GM12878 (cell line): ENCODE measurements around the gene PPFIBP1. TPM values are rescaled to one million over a fixed set of nuclear protein-coding genes. Genes with fewer than 3 reads are reported as not detected.

Experiments used
- ATAC-seq: fragments of 200-7000 bp; cut with Tn5 transposase; 3 replicates; pipeline ENCODE4 v1.9.1; 2020; ENCODE audit warnings: mild to moderate bottlenecking, moderate library complexity
- BruUV-seq: library from RNA; stranded (reverse); fragments of 400-500 nt; replicated peaks from 2 replicates; lab custom pipeline; 2021; lab: Mats Ljungman, UMichigan
- CTCF ChIA-PET: fragments of 300-600 bp; sonication (Branson Sonifier 250); formaldehyde crosslinking; extraction: SDS; loops from one replicate; lab custom pipeline; 2021; ENCODE audit warnings: inconsistent platforms; lab: Yijun Ruan, JAX
- POLR2A ChIA-PET: fragments of 350-600 bp; formaldehyde crosslinking; extraction: SDS; loops from one replicate; lab custom pipeline; 2021; ENCODE audit warnings: inconsistent platforms; lab: Charles Lee
- RAD21 ChIA-PET: fragments of 300-600 bp; sonication (Branson Sonifier 250); formaldehyde crosslinking; loops from one replicate; lab custom pipeline; 2023; ENCODE audit warnings: antibody characterized with exemption; ENCODE audit not compliant: unreplicated experiment; lab: Charles Lee
- SMC1A ChIA-PET: fragments of 300-600 bp; sonication (Branson Sonifier 250); formaldehyde crosslinking; loops from one replicate; lab custom pipeline; 2023; ENCODE audit not compliant: unreplicated experiment, uncharacterized antibody; lab: Charles Lee
- DNase-seq: peaks from one replicate; pipeline ENCODE4 v3.0.0-alpha.2; 2011; ENCODE audit warnings: low read depth, low spot score
- FAIRE-seq: peaks from 3 replicates; lab custom pipeline; 2011; peaks lifted over from hg19 to GRCh38; lab: Jason Lieb, UNC
- H2AFZ ChIP-seq: 2 replicates; pipeline ENCODE4 v1.6.0; 2011; ENCODE audit warnings: low read depth, low read length, control low read depth; ENCODE audit not compliant: control insufficient read depth
- H3K27ac ChIP-seq: 2 replicates; pipeline ENCODE4 v1.5.1; 2011; ENCODE audit warnings: control low read depth; ENCODE audit not compliant: control insufficient read depth, insufficient read depth
- H3K27me3 ChIP-seq, 2 experiments: replicated peaks in 1 of 2; 2 replicates each; pipeline versions ENCODE4 v1.6.0 to v1.6.1; 2011; ENCODE audit warnings: low read length in 1 of 2; ENCODE audit not compliant: control insufficient read depth in 2 of 2, insufficient read depth in 2 of 2
- H3K36me3 ChIP-seq, 2 experiments: 2 replicates each; pipeline ENCODE4 v1.5.1; 2011; ENCODE audit warnings: low read length in 1 of 2; ENCODE audit not compliant: control insufficient read depth in 2 of 2, insufficient read depth in 2 of 2
- H3K4me1 ChIP-seq: 2 replicates; pipeline ENCODE4 v1.6.1; 2011; ENCODE audit warnings: mild to moderate bottlenecking, low read length, moderate library complexity, mixed read lengths; ENCODE audit not compliant: control insufficient read depth, insufficient read depth
- H3K4me2 ChIP-seq: 2 replicates; pipeline ENCODE4 v1.6.0; 2011; ENCODE audit warnings: control low read depth; ENCODE audit not compliant: control insufficient read depth, insufficient read depth
- H3K4me3 ChIP-seq: fragments of 200-600 bp; sonication (generic); 2 replicates; pipeline ENCODE4 v1.5.1; 2016
- H3K79me2 ChIP-seq: 2 replicates; pipeline ENCODE4 v1.6.0; 2011; ENCODE audit warnings: low read length; ENCODE audit not compliant: control insufficient read depth, insufficient read depth
- H3K9ac ChIP-seq: 2 replicates; pipeline ENCODE4 v1.8.0; 2011; ENCODE audit warnings: low read length, control low read depth, mixed read lengths; ENCODE audit not compliant: control insufficient read depth, insufficient read depth
- H3K9me3 ChIP-seq: replicated peaks from 3 replicates; pipeline ENCODE4 v1.5.1; 2011; ENCODE audit warnings: mild to moderate bottlenecking, low read length; ENCODE audit not compliant: control insufficient read depth, insufficient read depth
- H4K20me1 ChIP-seq: 2 replicates; pipeline ENCODE4 v1.6.0; 2011; ENCODE audit not compliant: control insufficient read depth, insufficient read depth
- MYC ChIP-seq: IDR thresholded peaks from 2 replicates; pipeline ENCODE4 v1.6.1; 2011; ENCODE audit warnings: mild to moderate bottlenecking, low read length, moderate library complexity, inconsistent platforms; ENCODE audit not compliant: insufficient read depth, insufficient replicate concordance, insufficient read length, severe bottlenecking
- POLR2A ChIP-seq: IDR thresholded peaks from 2 replicates; pipeline ENCODE4 v1.6.1; 2011; ENCODE audit warnings: low read depth, mild to moderate bottlenecking, low read length
- POLR2AphosphoS2 ChIP-seq: IDR thresholded peaks from 2 replicates; pipeline ENCODE4 v1.6.1; 2011; ENCODE audit warnings: low read depth, mild to moderate bottlenecking, low read length, improper control_type of control experiment, moderate library complexity
- RELA ChIP-seq: fragments of 450-650 bp; IDR thresholded peaks from 2 replicates; pipeline ENCODE4 v1.8.0; 2014; ENCODE audit warnings: borderline replicate concordance; ENCODE audit not compliant: partially characterized antibody
- SMAD5 ChIP-seq: IDR thresholded peaks from 2 replicates; pipeline ENCODE4 v1.6.1; 2016; ENCODE audit warnings: antibody characterized with exemption, low read depth
- SP1 ChIP-seq: IDR thresholded peaks from one replicate; pipeline ENCODE4 v1.6.1; 2011; ENCODE audit warnings: low read depth, low read length
- WGBS: methylation state at CpG from one replicate; pipeline ENCODE4 v1.1.6; 2016; ENCODE audit warnings: low lambda C conversion rate; ENCODE audit not compliant: insufficient replicate concordance, insufficient coverage; ENCODE audit errors: missing lambda C conversion rate; 5-methylcytosine and 5-hydroxymethylcytosine counted together
- in situ Hi-C: fragments of 300-500 bp; cut with MboI; formaldehyde crosslinking; loops from 9 replicates; pipeline ENCODE4 v1.14.3; 2018; ENCODE audit warnings: mixed read lengths
- intact Hi-C: fragments of 100-400 bp; cut with micrococcal nuclease; formaldehyde crosslinking; loops from one replicate; pipeline ENCODE4 v1.14.2; 2022; ENCODE audit not compliant: unreplicated experiment
- polyA plus RNA-seq, 11 experiments: library from polyadenylated mRNA; depleted of rRNA in 4 of 11; unstranded in 6 of 11; stranded (reverse) in 5 of 11; fragments of >200 nt; fragmentation: Nextera tagmentation in 4 of 11; fragmentation: Illumina TruSeq in 1 of 11; extraction: Ambion mirVana in 4 of 11; extraction: Trizol in 1 of 11; gene quantifications; 1 replicate in 1 of 11; 2 replicates in 10 of 11; pipeline versions ENCODE4 v1.2.1 to v1.2.3, GENCODE V29; 2011 to 2016; ENCODE audit warnings: inconsistent platforms in 2 of 11, missing spikeins in 2 of 11, low read depth in 1 of 11
- total RNA-seq, 4 experiments: library from RNA; depleted of rRNA in 3 of 4; stranded (reverse); fragments of >200 nt in 3 of 4; fragmentation: Illumina TruSeq in 1 of 4; extraction: Trizol in 1 of 4; gene quantifications; 2 replicates each; pipeline versions ENCODE4 v1.2.1 to v1.2.3, GENCODE V29; 2013 to 2021

Gene PPFIBP1
- total and polyA plus RNA-seq, 10 of the 15 experiments (the other 5 are each of a cell fraction or from before 2014, with no cell fraction given) = 0.47 to 7.8 (median 3.6) TPM

DNA sequence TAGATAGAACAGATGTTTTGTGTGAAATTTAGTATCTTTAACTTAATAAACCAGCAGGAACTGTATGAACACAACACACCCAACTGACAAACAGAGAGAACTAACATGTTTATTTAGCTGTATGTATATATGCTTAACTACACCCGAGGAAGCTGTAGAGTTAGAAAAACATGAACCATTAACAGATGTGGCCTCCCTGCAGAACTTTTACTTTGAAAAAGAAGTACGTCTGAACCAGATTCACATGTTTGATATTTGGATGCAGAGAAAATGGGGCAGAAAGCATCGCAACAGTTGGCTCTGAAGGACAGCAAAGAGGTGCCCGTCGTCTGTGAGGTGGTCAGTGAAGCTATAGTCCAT lies 172.3 kb downstream of the PPFIBP1 start, which contains the start of gene REP15:
Gene REP15 (plus strand): TSS at position 155 of the 360 bp plus-strand sequence. CDS start 116 bp downstream, at position 271.
- no peak within 1 kb of the TSS for H3K9ac ChIP-seq
- no peaks in the 10 kb centered on the region for H4K20me1 ChIP-seq
- intact Hi-C loops (no loop called here), in situ Hi-C loops (no loop called here)
- RAD21 ChIA-PET = no interaction called here
- no peak within 1 kb of the TSS for H3K27ac ChIP-seq
- H3K4me1 ChIP-seq = no peaks in the 10 kb centered on the region
- H3K4me3 ChIP-seq = no peak within 1 kb of the TSS
- no peak for TF ChIP-seq SP1
- no peak for TF ChIP-seq POLR2A
- ATAC-seq (no peak), DNase-seq (no peak), FAIRE-seq (no peak)
- SMC1A ChIA-PET = interaction anchor here (1.0 kb wide), 1 partner anchor 236 kb away, joined by 3 read pairs; no protein-coding TSS in a partner anchor
- H3K79me2 ChIP-seq = no peaks in the 10 kb centered on the region
- H3K9me3 ChIP-seq = no peaks in the 10 kb centered on the region
- POLR2A ChIA-PET = no interaction called here
- H3K4me2 ChIP-seq = no peak within 1 kb of the TSS
- BruUV-seq = no TSS peak
- CTCF ChIA-PET = interaction anchor here (1.0 kb wide), 1 partner anchor 48 kb away, joined by 3 read pairs; no protein-coding TSS in a partner anchor
- 95% methylated on average over 5 of the region's 5 CpGs for WGBS
- peaks cover 0 to 4% of the 10 kb centered on the region in 2 experiments; a peak in 2 of 4 replicates for H3K36me3 ChIP-seq
- no peaks in the 10 kb centered on the region for H3K27me3 ChIP-seq
- H2AFZ ChIP-seq = no peak within 1 kb of the TSS

DNA sequence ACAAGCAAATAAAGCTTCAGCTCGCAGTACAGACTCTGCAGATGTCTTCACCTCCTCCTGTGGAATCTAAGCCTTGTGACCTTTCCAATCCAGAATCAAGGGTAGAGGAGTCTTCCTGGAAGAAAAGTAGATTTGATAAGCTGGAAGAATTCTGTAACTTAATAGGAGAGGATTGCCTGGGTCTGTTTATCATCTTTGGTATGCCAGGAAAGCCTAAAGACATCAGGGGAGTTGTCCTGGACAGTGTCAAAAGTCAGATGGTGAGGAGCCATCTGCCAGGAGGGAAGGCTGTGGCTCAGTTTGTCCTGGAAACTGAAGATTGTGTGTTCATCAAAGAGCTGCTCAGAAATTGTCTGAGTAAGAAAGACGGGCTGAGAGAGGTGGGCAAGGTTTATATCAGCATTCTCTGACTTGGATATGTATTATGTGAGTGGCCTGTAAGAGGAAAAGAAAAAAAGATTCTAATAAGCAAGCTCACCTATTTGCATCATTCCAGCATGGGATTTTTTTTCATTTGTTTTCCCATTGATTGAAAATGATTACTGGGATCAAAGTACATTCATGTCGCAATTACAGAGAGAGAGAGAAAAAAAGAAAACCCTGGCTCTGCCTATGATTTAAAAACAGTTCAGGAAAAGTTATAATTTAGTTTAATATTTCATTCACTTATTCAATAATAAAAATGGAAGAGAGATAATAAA lies 173.0 kb downstream of the PPFIBP1 start:
- Histone ChIP-seq H3K27me3 (no peaks in the 10 kb centered on the region), H3K9me3 (no peaks in the 10 kb centered on the region), H3K4me2 (no peak overlapping the region), H3K4me1 (no peaks in the 10 kb centered on the region), H3K9ac (no peak overlapping the region), H3K4me3 (no peak overlapping the region), H4K20me1 (no peaks in the 10 kb centered on the region), H3K27ac (no peak overlapping the region), H3K79me2 (no peaks in the 10 kb centered on the region), H2AFZ (no peak overlapping the region), H3K36me3 (peaks cover 0 to 4% of the 10 kb centered on the region in 2 experiments; a peak in 1 of 4 replicates)
- BruUV-seq = no TSS peak
- DNase-seq (no peak), FAIRE-seq (no peak), ATAC-seq (no peak)
- intact Hi-C loops = no loop called here
- ChIA-PET RAD21 (no interaction called here), SMC1A (interaction anchor here (1.0 kb wide), 1 partner anchor 237 kb away, joined by 3 read pairs; no protein-coding TSS in a partner anchor), POLR2A (interaction anchor here (0.7 kb wide), 1 partner anchor 143 kb away, joined by 4 read pairs; no protein-coding TSS in a partner anchor), CTCF (interaction anchor here (1.0 kb wide), 1 partner anchor 49 kb away, joined by 3 read pairs; no protein-coding TSS in a partner anchor)
- TF ChIP-seq RELA (no peak), MYC (no peak), SMAD5 (no peak), POLR2AphosphoS2 (no peak)
- in situ Hi-C loops = no loop called here
- 78% methylated on average over 3 of the region's 3 CpGs for WGBS
